PC-9 (cell line): ENCODE measurements around the gene TWNK. TPM values are rescaled to one million over a fixed set of nuclear protein-coding genes. Genes with fewer than 3 reads are reported as not detected.

Source experiments
- BruUV-seq: library from RNA; stranded (reverse); fragments of 400-500 nt; replicated peaks from 2 replicates; lab custom pipeline; 2021; lab: Mats Ljungman, UMichigan
- CTCF ChIA-PET: fragments of 300-600 bp; sonication (Branson Sonifier 250); formaldehyde crosslinking; loops from one replicate; lab custom pipeline; 2022; ENCODE audit warnings: antibody characterized with exemption; lab: Charles Lee
- POLR2A ChIA-PET: fragments of 300-600 bp; sonication (Branson Sonifier 250); formaldehyde crosslinking; loops from one replicate; lab custom pipeline; 2022; ENCODE audit warnings: antibody characterized with exemption; ENCODE audit not compliant: unreplicated experiment; lab: Charles Lee
- DNase-seq, 2 experiments: peaks; one replicate each; pipeline versions ENCODE4 v3.0.0 to v3.0.0-alpha.2; 2015 to 2022; ENCODE audit warnings: mixed read lengths in 1 of 2
- H2AFZ ChIP-seq: fragments of 200-600 bp; sonication (generic); 2 replicates; pipeline ENCODE4 v1.8.1; 2017; ENCODE audit warnings: antibody characterized with exemption
- H3F3A ChIP-seq: fragments of 200-600 bp; sonication (generic); 2 replicates; pipeline ENCODE4 v1.8.1; 2017; ENCODE audit warnings: antibody characterized with exemption, mild to moderate bottlenecking, low read depth; ENCODE audit not compliant: insufficient read depth
- H3K27ac ChIP-seq: fragments of 200-600 bp; sonication (generic); 2 replicates; pipeline ENCODE4 v1.6.1; 2016; ENCODE audit warnings: mixed run types
- H3K27me3 ChIP-seq: fragments of 200-600 bp; sonication (generic); 2 replicates; pipeline ENCODE4 v1.6.1; 2016; ENCODE audit warnings: low read depth, mixed run types; ENCODE audit not compliant: insufficient read depth
- H3K36me3 ChIP-seq: fragments of 200-600 bp; sonication (generic); 2 replicates; pipeline ENCODE4 v1.6.1; 2016; ENCODE audit warnings: low read depth, mixed run types
- H3K4me1 ChIP-seq: fragments of 200-600 bp; sonication (generic); replicated peaks from 2 replicates; pipeline ENCODE4 v1.6.1; 2016; ENCODE audit warnings: mixed run types; ENCODE audit not compliant: insufficient read depth
- H3K4me2 ChIP-seq: fragments of 200-600 bp; sonication (generic); 2 replicates; pipeline ENCODE4 v1.6.1; 2017; ENCODE audit warnings: mixed run types
- H3K4me3 ChIP-seq: fragments of 200-600 bp; sonication (generic); 2 replicates; pipeline ENCODE4 v1.6.1; 2016; ENCODE audit warnings: mixed run types
- H3K79me2 ChIP-seq: fragments of 200-600 bp; sonication (generic); 2 replicates; pipeline ENCODE4 v1.6.1; 2017; ENCODE audit warnings: low read depth, mixed run types
- H3K9me2 ChIP-seq: fragments of 200-600 bp; sonication (generic); 2 replicates; pipeline ENCODE4 v1.8.1; 2017; ENCODE audit warnings: mild to moderate bottlenecking; ENCODE audit not compliant: insufficient read depth
- H3K9me3 ChIP-seq: fragments of 200-600 bp; sonication (generic); 2 replicates; pipeline ENCODE4 v1.8.1; 2016; ENCODE audit warnings: low read depth; ENCODE audit not compliant: insufficient read depth
- H4K20me1 ChIP-seq: fragments of 200-600 bp; sonication (generic); 2 replicates; pipeline ENCODE4 v1.8.1; 2017; ENCODE audit not compliant: insufficient read depth
- EZH2 ChIP-seq: fragments of 200-600 bp; sonication (generic); IDR thresholded peaks from 2 replicates; pipeline ENCODE4 v1.8.0; 2017; ENCODE audit warnings: antibody characterized with exemption, low read depth
- intact Hi-C: fragments of 100-400 bp; cut with micrococcal nuclease; formaldehyde crosslinking; loops from one replicate; pipeline ENCODE4 v1.10.0; 2022; ENCODE audit not compliant: unreplicated experiment
- total RNA-seq: library from RNA; stranded (reverse); gene quantifications from 2 replicates; pipeline ENCODE4 v1.2.3, GENCODE V29; 2021
- TF ChIP-seq, protein P1 (sequence below): fragments of 200-600 bp; sonication (generic); conservative IDR thresholded peaks from 2 replicates; pipeline ENCODE4 v1.6.1; 2017; ENCODE audit warnings: mixed run types, antibody characterized with exemption, mild to moderate bottlenecking, moderate library complexity

TWNK gene
- total RNA-seq, 1 experiment from 2014 or later: 7.9 TPM

DNA sequence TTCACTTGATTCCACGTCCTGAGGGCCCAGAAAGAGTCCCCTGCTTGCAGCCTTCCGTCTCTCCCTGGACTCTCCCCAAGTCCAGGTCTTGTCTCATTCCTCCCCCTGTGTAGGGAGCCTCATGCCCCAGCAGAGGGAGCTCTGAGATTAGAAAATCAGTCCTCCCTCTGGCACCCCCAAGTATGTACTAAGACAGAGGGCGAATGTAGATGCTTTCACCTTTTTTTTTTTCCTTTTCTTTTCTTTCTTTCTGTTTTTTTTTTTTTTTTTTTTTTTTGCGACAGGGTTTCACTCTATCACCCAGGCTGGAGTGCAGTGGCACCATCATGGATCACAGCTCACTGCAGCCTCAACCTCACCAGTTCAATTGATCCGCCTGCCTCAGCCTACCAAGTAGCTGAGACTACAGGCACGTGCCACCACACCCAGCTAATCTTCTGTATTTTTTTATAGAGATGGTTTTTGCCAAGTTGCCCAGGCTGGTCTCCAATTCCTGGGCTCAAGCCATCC, 54.0 kb downstream of the TWNK start:
- intact Hi-C loops: loop anchor here (1.0 to 10.0 kb wide), 2 partner anchors 101 to 533 kb away; no protein-coding TSS in a partner anchor
- peak; percentile 55 to 70 for DNase-seq

DNA sequence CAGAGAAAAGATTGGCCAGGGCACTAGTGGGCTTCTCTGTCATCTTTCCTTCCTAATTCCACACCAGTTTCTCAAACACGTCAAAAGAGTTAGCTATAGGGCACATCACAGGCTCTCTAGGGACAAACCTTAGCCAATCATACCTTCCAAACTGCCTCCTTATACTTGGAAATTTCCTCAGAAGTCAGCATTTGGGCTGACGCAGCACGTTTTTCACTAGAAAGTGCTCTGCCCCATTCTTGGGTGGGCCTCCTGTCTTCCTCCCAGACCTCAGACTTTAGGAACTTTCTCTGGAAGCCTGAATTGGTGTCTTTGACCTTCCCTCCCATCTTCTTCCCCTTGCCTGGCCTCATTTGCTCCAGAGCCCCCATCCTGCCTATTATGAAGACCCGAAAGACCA, 54.8 kb downstream of the TWNK start:
- intact Hi-C loops: loop anchor here (1.0 to 10.0 kb wide), 2 partner anchors 24 to 533 kb away; no protein-coding TSS in a partner anchor
- Histone ChIP-seq H3K36me3 (no peaks in the 10 kb centered on the region), H3F3A (peaks cover 9% of the 10 kb centered on the region), H3K27ac (peak overlapping the region; percentile 79), H3K4me2 (peak overlapping the region; percentile 80), H3K4me1 (peaks cover 21% of the 10 kb centered on the region), H4K20me1 (no peaks in the 10 kb centered on the region), H2AFZ (peak overlapping the region; percentile 52; the same call in 1 of the 2 replicates), H3K27me3 (no peaks in the 10 kb centered on the region), H3K9me2 (no peaks in the 10 kb centered on the region), H3K79me2 (no peaks in the 10 kb centered on the region), H3K4me3 (peak overlapping the region; percentile 64; the same call in 1 of the 2 replicates), H3K9me3 (no peaks in the 10 kb centered on the region)
- CTCF ChIA-PET: interaction anchor here (1.2 to 1.4 kb wide), 2 partner anchors 18 to 53 kb away, joined by 4 to 6 read pairs; no protein-coding TSS in a partner anchor
- BruUV-seq: no TSS peak
- no peak for DNase-seq
- POLR2A ChIA-PET: interaction anchor here (0.6 to 1.1 kb wide), 2 partner anchors 10 to 20 kb away, joined by 3 to 4 read pairs; partner anchors contain the start of gene KAZALD1
- TF ChIP-seq, protein P1, sequence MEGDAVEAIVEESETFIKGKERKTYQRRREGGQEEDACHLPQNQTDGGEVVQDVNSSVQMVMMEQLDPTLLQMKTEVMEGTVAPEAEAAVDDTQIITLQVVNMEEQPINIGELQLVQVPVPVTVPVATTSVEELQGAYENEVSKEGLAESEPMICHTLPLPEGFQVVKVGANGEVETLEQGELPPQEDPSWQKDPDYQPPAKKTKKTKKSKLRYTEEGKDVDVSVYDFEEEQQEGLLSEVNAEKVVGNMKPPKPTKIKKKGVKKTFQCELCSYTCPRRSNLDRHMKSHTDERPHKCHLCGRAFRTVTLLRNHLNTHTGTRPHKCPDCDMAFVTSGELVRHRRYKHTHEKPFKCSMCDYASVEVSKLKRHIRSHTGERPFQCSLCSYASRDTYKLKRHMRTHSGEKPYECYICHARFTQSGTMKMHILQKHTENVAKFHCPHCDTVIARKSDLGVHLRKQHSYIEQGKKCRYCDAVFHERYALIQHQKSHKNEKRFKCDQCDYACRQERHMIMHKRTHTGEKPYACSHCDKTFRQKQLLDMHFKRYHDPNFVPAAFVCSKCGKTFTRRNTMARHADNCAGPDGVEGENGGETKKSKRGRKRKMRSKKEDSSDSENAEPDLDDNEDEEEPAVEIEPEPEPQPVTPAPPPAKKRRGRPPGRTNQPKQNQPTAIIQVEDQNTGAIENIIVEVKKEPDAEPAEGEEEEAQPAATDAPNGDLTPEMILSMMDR: no peak
- no peak for TF ChIP-seq EZH2

More for the DNA sequence above, 54.0 kb downstream of the TWNK start:
- H3K9me3 ChIP-seq: no peaks in the 10 kb centered on the region
- TF ChIP-seq EZH2: no peak
- TF ChIP-seq, protein P1: peak; percentile 74
- no peaks in the 10 kb centered on the region for H3K9me2 ChIP-seq
- CTCF ChIA-PET: interaction anchor here (0.5 to 1.0 kb wide), 3 partner anchors 10 to 82 kb away, joined by 3 to 17 read pairs (median 16); partner anchors contain the start of genes PDZD7 and SFXN3
- H3F3A ChIP-seq: peaks cover 9% of the 10 kb centered on the region
- no peak overlapping the region for H3K4me3 ChIP-seq
- H3K79me2 ChIP-seq: no peaks in the 10 kb centered on the region
- POLR2A ChIA-PET: interaction anchor here (0.6 kb wide), 1 partner anchor 9 kb away, joined by 5 read pairs; no protein-coding TSS in a partner anchor
- H3K4me1 ChIP-seq: peaks cover 21% of the 10 kb centered on the region
- H2AFZ ChIP-seq: no peak overlapping the region
- H3K4me2 ChIP-seq: no peak overlapping the region
- H4K20me1 ChIP-seq: no peaks in the 10 kb centered on the region
- no peaks in the 10 kb centered on the region for H3K36me3 ChIP-seq
- BruUV-seq: no TSS peak
- H3K27me3 ChIP-seq: no peaks in the 10 kb centered on the region
- H3K27ac ChIP-seq: no peak overlapping the region

DNA sequence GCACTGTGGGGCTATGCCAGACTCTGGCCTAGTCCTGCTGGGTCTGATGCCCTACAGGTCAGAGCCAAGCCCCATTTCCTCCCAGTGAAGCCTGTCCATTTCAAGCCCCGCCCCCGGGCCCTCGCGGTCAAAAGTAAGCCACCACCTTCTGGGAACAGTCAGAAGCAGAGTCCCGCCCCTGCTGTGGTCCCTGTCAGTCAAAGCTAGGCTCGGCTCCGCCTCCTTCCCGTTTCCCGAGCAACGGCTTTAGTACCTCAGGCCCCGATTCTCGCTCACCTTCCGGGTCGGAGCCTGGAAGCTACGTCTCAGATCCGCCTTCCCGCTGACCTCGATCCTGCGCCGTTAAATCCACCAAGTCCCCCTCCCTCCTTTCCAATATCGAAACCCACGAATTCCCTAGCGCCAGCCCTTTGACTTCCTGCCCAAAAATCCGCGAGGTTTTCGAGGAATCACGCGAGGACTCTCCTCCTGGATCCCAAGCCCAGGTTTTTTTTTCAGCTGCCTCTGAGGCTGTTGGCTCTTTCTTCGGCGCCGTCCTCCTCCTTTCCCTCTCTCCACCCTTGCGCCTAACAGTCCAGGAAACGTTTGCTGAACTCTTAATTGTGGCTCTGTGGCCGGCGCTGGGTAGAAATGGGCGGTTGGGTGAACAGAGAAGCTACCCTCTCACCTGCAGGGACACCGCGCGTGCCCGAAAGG, 55.5 kb downstream of the TWNK start:
- Histone ChIP-seq H4K20me1 (no peaks in the 10 kb centered on the region), H3K4me1 (peaks cover 21% of the 10 kb centered on the region), H3K9me2 (no peaks in the 10 kb centered on the region), H3K79me2 (no peaks in the 10 kb centered on the region), H3K27ac (peak overlapping the region; percentile 79), H3K9me3 (no peaks in the 10 kb centered on the region), H3K4me2 (peak overlapping the region; percentile 80), H2AFZ (peak overlapping the region; percentile 84), H3K4me3 (peak overlapping the region; percentile 64), H3K36me3 (no peaks in the 10 kb centered on the region), H3K27me3 (no peaks in the 10 kb centered on the region), H3F3A (peaks cover 9% of the 10 kb centered on the region)
- DNase-seq: peak; percentile 87 to 93
- BruUV-seq: TSS peak; percentile 94
- intact Hi-C loops: loop anchor here (1.0 to 10.0 kb wide), 2 partner anchors 23 to 532 kb away; no protein-coding TSS in a partner anchor
- POLR2A ChIA-PET: interaction anchor here (0.5 to 1.1 kb wide), 6 partner anchors 9 to 1076 kb away, joined by 3 to 11 read pairs (median 4); partner anchors contain the start of genes KAZALD1, MRPL43 and TWNK
- CTCF ChIA-PET: interaction anchor here (0.6 to 1.6 kb wide), 6 partner anchors 9 to 99 kb away, joined by 3 to 9 read pairs (median 5); no protein-coding TSS in a partner anchor
- TF ChIP-seq, protein P1: no peak
- no peak for TF ChIP-seq EZH2
